Measurements from ENCODE around the gene BEST1.
"Not testable (repeated sequence)": the region's sequence is repeated elsewhere in the genome, so short reads cannot be mapped to it uniquely, and the experiment has no call there.

The BEST1 gene

GRCh38 chr11:61964666-61965271 is 14.6 kb downstream of the BEST1 start:
- Histone ChIP-seq H3K9ac (peak overlapping the region; percentile 85 to 100 (median 97)), H3K36me3 (peaks cover 23 to 59% (median 33%) of the 10 kb centered on the region in 11 experiments)

GRCh38 chr11:61966734-61967115 is 16.6 kb downstream of the BEST1 start:
- Histone ChIP-seq H3K4me1 (peaks cover 35 to 83% (median 70%) of the 10 kb centered on the region in 10 experiments), H3K9ac (peak overlapping the region; percentile 85 to 100 (median 97)), H3K9me3 (replicated peaks in 1 of 11) (peaks cover 0 to 13% (median 0%) of the 10 kb centered on the region in 11 experiments; a peak in 3 of 22 replicates), H3K27ac (peak overlapping the region; percentile 94 to 100 (median 98)), H4K20me1 (peaks cover 29 to 54% (median 38%) of the 10 kb centered on the region in 11 experiments), H3K4me3 (peak overlapping the region; percentile 78 to 99 (median 94)), H3K4me2 (peak overlapping the region; percentile 38 to 95 (median 86); a peak in 19 of 22 replicates), H3K36me3 (peaks cover 23 to 39% (median 33%) of the 10 kb centered on the region in 11 experiments), H3K27me3 (no peaks in the 10 kb centered on the region)
- TF ChIP-seq Cebpa-rat (IDR thresholded peaks at IDR 0.05): no peak

More at GRCh38 chr11:61964666-61965271, 14.6 kb downstream of the BEST1 start:
- Histone ChIP-seq H3K4me2 (peak overlapping the region; percentile 48 to 95 (median 86)), H3K27ac (peak overlapping the region; percentile 94 to 100 (median 98)), H3K4me3 (peak overlapping the region; percentile 78 to 99 (median 94)), H3K4me1 (peaks cover 41 to 64% (median 60%) of the 10 kb centered on the region in 10 experiments), H4K20me1 (peaks cover 29 to 66% (median 38%) of the 10 kb centered on the region in 11 experiments), H3K9me3 (replicated peaks in 1 of 11) (peaks cover 0 to 13% (median 0%) of the 10 kb centered on the region in 11 experiments; a peak in 3 of 22 replicates)
- 0 out of 22 replicates have a peak, but pooled peaks of 1 of the 11 experiments have one; percentile 42 for TF ChIP-seq Cebpa-rat (IDR thresholded peaks at IDR 0.05)
- H3K27me3 ChIP-seq: not testable (repeated sequence)

DNA sequence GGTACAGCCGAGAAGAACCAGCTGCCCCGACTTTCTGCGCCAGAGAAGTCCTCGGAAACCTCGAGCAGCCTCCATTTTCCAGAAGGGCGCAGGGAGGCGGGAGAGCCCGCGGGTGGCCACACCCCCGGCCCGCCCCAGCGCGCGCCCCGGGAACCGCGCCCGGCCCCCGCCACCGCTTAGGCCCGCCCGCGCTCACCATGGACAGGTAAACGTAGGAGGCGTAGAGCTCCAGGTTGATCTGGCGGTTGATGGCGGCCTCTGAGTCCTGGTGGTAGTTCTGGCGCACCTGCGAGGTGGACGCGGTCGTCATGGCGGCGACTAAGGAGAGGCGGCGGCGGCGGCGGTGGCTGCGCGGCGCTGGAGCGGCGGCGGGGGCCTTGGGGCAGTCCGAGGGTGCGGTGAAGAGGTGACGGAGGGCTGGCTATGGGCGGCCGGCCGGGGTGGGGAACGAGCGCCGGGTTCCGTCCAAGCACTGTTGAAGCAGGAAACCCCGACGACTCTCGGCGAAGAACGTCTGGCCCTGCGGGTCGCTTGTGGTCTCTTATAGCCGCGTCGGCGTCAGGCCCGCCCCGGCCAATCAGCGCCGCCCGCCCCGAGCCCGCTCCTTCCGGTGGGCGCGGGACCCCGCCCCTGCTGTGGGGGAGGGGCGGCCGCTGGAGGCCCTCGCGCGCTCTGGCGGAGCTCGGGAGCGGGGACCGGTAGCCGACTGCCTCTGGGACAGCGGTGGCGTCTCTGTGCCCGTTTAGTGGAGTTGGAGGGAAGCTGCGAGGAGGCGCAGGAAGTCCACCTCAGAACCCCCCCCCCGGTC is 17.2 kb downstream of the BEST1 start, which contains the start of gene FTH1:
FTH1 (minus strand) TSS at position 519 of the 808 bp plus-strand sequence; CDS start at position 310, 209 bp downstream.
- H3K36me3 ChIP-seq: peaks cover 23 to 35% (median 33%) of the 10 kb centered on the region in 11 experiments
- TF ChIP-seq Cebpa-rat (IDR thresholded peaks at IDR 0.05): no peak
- H3K4me1 ChIP-seq: peaks cover 32 to 81% (median 68%) of the 10 kb centered on the region in 10 experiments
- peaks cover 29 to 48% (median 38%) of the 10 kb centered on the region in 11 experiments for H4K20me1 ChIP-seq
- H3K27ac ChIP-seq: peak within 1 kb of the TSS; percentile 94 to 100 (median 98)
- H3K9ac ChIP-seq: peak within 1 kb of the TSS; percentile 85 to 100 (median 97)
- peak within 1 kb of the TSS; percentile 78 to 99 (median 94) for H3K4me3 ChIP-seq
- peak within 1 kb of the TSS; percentile 84 to 98 (median 91) for H3K4me2 ChIP-seq
- peaks cover 0 to 13% (median 0%) of the 10 kb centered on the region in 11 experiments; a peak in 3 of 22 replicates for H3K9me3 ChIP-seq (replicated peaks in 1 of 11)
- H3K27me3 ChIP-seq: no peaks in the 10 kb centered on the region

GRCh38 chr11:61967924-61968757 is 18.0 kb downstream of the BEST1 start:
- Histone ChIP-seq H3K4me1 (peaks cover 33 to 81% (median 68%) of the 10 kb centered on the region in 10 experiments), H3K27ac (peak overlapping the region; percentile 94 to 100 (median 98))
- no peak for TF ChIP-seq Cebpa-rat (IDR thresholded peaks at IDR 0.05)

GRCh38 chr11:61968758-61969390 is 18.7 kb downstream of the BEST1 start:
- H3K9ac ChIP-seq: peak overlapping the region; percentile 85 to 100 (median 97)
- H3K4me2 ChIP-seq: peak overlapping the region; percentile 84 to 98 (median 89)
- TF ChIP-seq Cebpa-rat (IDR thresholded peaks at IDR 0.05): no peak
- peaks cover 0 to 13% (median 0%) of the 10 kb centered on the region in 11 experiments; a peak in 3 of 22 replicates for H3K9me3 ChIP-seq (replicated peaks in 1 of 11)
- H3K27me3 ChIP-seq: no peaks in the 10 kb centered on the region
- H3K4me3 ChIP-seq: peak overlapping the region; percentile 78 to 99 (median 94); a peak in 19 of 20 replicates
- H3K4me1 ChIP-seq: peaks cover 40 to 81% (median 68%) of the 10 kb centered on the region in 10 experiments
- H3K36me3 ChIP-seq: peaks cover 21 to 35% (median 31%) of the 10 kb centered on the region in 11 experiments
- peak overlapping the region; percentile 94 to 100 (median 98) for H3K27ac ChIP-seq
- H4K20me1 ChIP-seq: peaks cover 29 to 36% (median 34%) of the 10 kb centered on the region in 11 experiments

More at GRCh38 chr11:61967924-61968757, 18.0 kb downstream of the BEST1 start:
- H3K4me2 ChIP-seq: peak overlapping the region; percentile 84 to 98 (median 89)
- H3K4me3 ChIP-seq: peak overlapping the region; percentile 78 to 99 (median 94)
- no peaks in the 10 kb centered on the region for H3K27me3 ChIP-seq
- H3K36me3 ChIP-seq: peaks cover 23 to 35% (median 33%) of the 10 kb centered on the region in 11 experiments
- H3K9me3 ChIP-seq (replicated peaks in 1 of 11): peaks cover 0 to 13% (median 0%) of the 10 kb centered on the region in 11 experiments; a peak in 3 of 22 replicates
- H4K20me1 ChIP-seq: peaks cover 29 to 40% (median 37%) of the 10 kb centered on the region in 11 experiments
- H3K9ac ChIP-seq: peak overlapping the region; percentile 85 to 100 (median 97)

- Histone ChIP-seq H3K9me3 (replicated peaks in 1 of 11) (peaks cover 0 to 13% (median 0%) of the 10 kb centered on the region in 11 experiments; a peak in 3 of 22 replicates), H3K27me3 (no peaks in the 10 kb centered on the region), H3K27ac (peak overlapping the region; percentile 92 to 100 (median 98)), H3K4me3 (peak overlapping the region in 6 of 10 experiments; percentile 82 to 98 (median 94); a peak in 11 of 20 replicates), H3K9ac (peak overlapping the region in 10 of 11 experiments; percentile 85 to 100 (median 98); a peak in 17 of 22 replicates), H3K4me2 (peak overlapping the region; percentile 84 to 98 (median 89); a peak in 21 of 22 replicates), H4K20me1 (peaks cover 29 to 31% (median 30%) of the 10 kb centered on the region in 11 experiments), H3K36me3 (peaks cover 16 to 30% (median 26%) of the 10 kb centered on the region in 11 experiments), H3K4me1 (peaks cover 45 to 80% (median 68%) of the 10 kb centered on the region in 10 experiments)
- TF ChIP-seq Cebpa-rat (IDR thresholded peaks at IDR 0.05): no peak
Observed at GRCh38 chr11:61969391-61969758, 19.2 kb downstream of the BEST1 start.
